MM.1S (cell line): ENCODE data around the gene PSENEN.

Experiments
- EZH2 ChIP-seq: fragments of 300-600 bp; sonication (generic); optimal IDR thresholded peaks from 2 replicates; pipeline ENCODE3; 2017; ENCODE audit warnings: low read depth, mild to moderate bottlenecking, antibody characterized with exemption, low read length, mixed read lengths
- TF ChIP-seq, protein P1 (sequence below): fragments of 300-600 bp; sonication (generic); IDR thresholded peaks from 2 replicates; pipeline ENCODE4 v1.5.1; 2016; ENCODE audit warnings: antibody characterized with exemption, low read length, mixed read lengths

DNA sequence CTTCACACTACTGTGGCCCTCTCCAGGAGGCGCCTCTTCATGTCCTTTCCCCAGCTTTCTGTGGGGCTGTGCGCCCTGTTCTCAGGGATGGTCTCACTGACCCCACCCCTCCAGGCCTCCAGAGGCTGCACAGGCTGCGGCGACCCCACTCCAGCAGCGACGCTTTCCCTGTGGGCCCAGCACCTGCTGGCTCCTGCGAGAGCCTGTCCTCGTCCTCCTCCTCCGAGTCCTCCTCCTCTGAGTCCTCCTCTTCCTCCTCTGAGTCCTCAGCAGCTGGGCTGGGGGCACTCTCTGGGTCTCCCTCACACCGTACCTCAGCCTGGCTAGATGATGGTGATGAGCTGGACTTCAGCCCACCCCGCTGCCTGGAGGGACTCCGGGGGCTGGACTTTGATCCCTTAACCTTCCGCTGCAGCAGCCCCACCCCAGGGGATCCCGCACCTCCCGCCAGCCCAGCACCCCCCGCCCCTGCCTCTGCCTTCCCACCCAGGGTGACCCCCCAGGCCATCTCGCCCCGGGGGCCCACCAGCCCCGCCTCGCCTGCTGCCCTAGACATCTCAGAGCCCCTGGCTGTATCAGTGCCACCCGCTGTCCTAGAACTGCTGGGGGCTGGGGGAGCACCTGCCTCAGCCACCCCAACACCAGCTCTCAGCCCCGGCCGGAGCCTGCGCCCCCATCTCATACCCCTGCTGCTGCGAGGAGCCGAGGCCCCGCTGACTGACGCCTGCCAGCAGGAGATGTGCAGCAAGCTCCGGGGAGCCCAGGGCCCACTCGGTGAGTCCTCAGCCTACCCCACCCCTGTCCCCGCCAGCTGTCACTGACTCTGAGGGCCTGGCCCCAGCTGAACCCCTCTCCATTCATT lies 41.1 kb downstream of the PSENEN start:
- TF ChIP-seq, protein P1, sequence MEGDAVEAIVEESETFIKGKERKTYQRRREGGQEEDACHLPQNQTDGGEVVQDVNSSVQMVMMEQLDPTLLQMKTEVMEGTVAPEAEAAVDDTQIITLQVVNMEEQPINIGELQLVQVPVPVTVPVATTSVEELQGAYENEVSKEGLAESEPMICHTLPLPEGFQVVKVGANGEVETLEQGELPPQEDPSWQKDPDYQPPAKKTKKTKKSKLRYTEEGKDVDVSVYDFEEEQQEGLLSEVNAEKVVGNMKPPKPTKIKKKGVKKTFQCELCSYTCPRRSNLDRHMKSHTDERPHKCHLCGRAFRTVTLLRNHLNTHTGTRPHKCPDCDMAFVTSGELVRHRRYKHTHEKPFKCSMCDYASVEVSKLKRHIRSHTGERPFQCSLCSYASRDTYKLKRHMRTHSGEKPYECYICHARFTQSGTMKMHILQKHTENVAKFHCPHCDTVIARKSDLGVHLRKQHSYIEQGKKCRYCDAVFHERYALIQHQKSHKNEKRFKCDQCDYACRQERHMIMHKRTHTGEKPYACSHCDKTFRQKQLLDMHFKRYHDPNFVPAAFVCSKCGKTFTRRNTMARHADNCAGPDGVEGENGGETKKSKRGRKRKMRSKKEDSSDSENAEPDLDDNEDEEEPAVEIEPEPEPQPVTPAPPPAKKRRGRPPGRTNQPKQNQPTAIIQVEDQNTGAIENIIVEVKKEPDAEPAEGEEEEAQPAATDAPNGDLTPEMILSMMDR = no peak
- no peak for TF ChIP-seq EZH2
